Activated naive CD8-positive, alpha-beta T cell (primary cell): ENCODE data around the gene FAM240A.
"Not testable (repeated sequence)": the region's sequence is repeated elsewhere in the genome, so short reads cannot be mapped to it uniquely, and the experiment has no call there.

Experiments used
- H3K27ac Mint-ChIP-seq: one replicate; pipeline ENCODE4 v1.8.0; 2021; ENCODE audit warnings: mixed read lengths
- H3K27me3 Mint-ChIP-seq: one replicate; pipeline ENCODE4 v1.8.0; 2021; ENCODE audit warnings: mixed read lengths
- H3K36me3 Mint-ChIP-seq: one replicate; pipeline ENCODE4 v1.8.0; 2021; ENCODE audit warnings: mixed read lengths
- H3K4me1 Mint-ChIP-seq: one replicate; pipeline ENCODE4 v1.8.0; 2021; ENCODE audit warnings: low read depth, mixed read lengths
- H3K4me3 Mint-ChIP-seq: one replicate; pipeline ENCODE4 v1.8.0; 2021; ENCODE audit warnings: mild to moderate bottlenecking, mixed read lengths
- H3K9me3 Mint-ChIP-seq: one replicate; pipeline ENCODE4 v1.8.0; 2021; ENCODE audit warnings: low read depth, mixed read lengths

The FAM240A gene

DNA sequence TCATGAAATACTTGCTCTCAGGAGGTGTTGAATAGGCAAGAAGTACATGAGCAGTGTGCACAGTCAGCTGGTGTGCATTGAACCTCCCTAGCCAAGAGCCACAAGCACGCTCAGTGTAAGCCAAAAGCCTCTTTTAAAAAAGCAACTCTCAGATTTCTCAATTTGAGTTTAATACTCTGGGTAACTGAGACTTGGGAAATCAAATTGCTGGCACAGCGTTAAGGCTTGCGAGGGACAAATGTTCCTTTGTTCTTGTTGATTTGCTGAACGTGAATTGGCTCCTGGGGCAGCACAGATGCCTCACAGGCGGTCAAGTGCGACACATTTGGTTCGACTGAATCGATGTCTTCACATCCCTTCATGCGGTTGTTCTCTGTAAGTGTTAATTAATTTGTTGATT, at the start of gene FAM240A:
TSS of gene FAM240A (plus strand) at position 202 of the 400 bp plus-strand sequence. CDS start at position 361, 159 bp downstream.
- Mint-ChIP-seq H3K9me3 (no peaks in the 10 kb centered on the region), H3K27me3 (peaks cover 5% of the 10 kb centered on the region), H3K4me3 (no peak within 1 kb of the TSS), H3K27ac (no peak within 1 kb of the TSS), H3K4me1 (no peaks in the 10 kb centered on the region), H3K36me3 (no peaks in the 10 kb centered on the region)

DNA sequence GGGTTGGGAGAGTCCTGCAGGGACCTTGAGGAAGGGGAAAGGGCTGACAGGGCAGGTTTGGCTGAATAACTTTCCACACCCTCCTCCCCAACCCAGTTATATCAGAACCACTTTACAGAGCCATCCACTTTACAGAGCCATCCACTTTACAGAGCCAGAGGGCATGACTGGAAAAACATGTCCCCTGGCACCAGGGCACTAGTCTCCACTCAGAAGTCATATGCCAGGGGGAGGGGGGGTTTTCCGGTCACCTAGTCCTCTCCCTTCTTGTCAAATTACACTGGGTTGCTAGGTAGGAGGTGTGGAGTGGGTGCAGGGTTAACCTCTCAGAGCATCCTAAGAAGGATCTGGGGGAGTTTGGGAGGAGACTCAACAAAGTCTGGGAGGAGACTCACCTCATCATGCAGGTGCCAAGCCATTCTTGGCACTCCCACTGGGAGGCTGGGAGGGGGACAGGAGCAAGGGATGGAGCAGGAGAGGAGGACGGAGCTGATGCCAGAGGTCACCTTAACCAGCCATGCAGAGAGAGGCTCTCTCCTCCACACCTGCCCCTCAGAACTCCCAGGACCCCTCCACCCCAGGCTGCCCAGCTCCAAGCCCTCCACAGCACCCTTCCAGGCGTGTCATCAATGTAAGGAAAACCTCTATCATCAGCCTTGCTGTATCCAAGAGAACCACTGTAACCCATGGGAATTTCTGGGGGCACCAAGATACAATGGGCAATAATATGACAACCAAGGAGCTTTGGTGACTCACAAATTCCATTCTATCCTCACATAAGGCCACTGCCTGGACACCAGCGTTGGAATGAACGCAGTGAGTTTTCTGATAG, 47.9 kb upstream of the FAM240A start:
- H3K4me1 Mint-ChIP-seq: peaks cover 11% of the 10 kb centered on the region
- no peak overlapping the region for H3K4me3 Mint-ChIP-seq
- no peak overlapping the region for H3K27ac Mint-ChIP-seq
- no peaks in the 10 kb centered on the region for H3K36me3 Mint-ChIP-seq
- no peaks in the 10 kb centered on the region for H3K9me3 Mint-ChIP-seq
- H3K27me3 Mint-ChIP-seq: peaks cover 10% of the 10 kb centered on the region

DNA sequence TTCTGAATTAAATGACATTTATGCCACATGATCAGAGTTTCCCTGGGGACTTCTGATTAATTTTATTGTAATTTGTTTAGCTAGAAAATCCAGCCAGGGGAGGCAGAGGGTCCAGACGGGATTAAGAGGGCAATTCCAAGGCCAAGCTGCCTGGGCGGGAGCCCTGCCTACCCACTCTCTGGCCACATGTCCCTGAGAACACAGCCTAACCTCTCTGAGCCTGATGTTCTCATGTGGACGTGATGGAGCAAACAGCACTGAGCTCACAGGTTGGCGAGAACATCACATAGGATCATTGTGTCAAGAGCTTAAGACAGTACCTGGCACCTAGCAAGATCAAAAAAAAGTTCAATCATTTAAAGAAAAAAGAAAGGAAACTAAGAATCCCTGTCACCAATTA, 47.2 kb upstream of the FAM240A start:
- peaks cover 11% of the 10 kb centered on the region for H3K4me1 Mint-ChIP-seq
- peak overlapping the region; percentile 82 for H3K4me3 Mint-ChIP-seq
- H3K36me3 Mint-ChIP-seq: no peaks in the 10 kb centered on the region
- H3K27me3 Mint-ChIP-seq: peaks cover 10% of the 10 kb centered on the region
- H3K27ac Mint-ChIP-seq: no peak overlapping the region
- no peaks in the 10 kb centered on the region for H3K9me3 Mint-ChIP-seq

DNA sequence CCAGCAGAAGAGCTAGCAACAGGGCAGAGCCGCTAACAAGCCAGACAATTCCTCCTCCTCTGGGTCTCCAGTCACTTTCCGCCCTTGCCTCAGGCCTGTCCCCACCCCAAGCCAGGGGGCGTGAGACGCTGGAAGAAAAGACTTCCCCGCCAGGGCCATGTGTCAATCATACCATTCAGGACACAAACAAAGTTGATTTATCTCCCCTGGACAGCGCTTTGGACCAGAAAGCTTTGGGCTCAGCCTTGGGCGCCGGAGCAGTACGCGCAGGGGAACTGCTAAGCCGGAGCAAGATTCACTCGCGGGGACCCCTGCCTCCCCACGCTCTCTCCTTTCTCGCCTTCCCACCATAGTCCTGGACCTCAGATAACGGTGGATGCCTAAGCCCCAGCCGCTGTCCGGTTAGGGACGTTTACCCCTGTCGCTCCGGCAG, 46.7 kb upstream of the FAM240A start:
- no peak overlapping the region for H3K27ac Mint-ChIP-seq
- peaks cover 4% of the 10 kb centered on the region for H3K9me3 Mint-ChIP-seq
- peaks cover 11% of the 10 kb centered on the region for H3K4me1 Mint-ChIP-seq
- H3K36me3 Mint-ChIP-seq: no peaks in the 10 kb centered on the region
- H3K27me3 Mint-ChIP-seq: peaks cover 11% of the 10 kb centered on the region
- peak overlapping the region; percentile 82 for H3K4me3 Mint-ChIP-seq

DNA sequence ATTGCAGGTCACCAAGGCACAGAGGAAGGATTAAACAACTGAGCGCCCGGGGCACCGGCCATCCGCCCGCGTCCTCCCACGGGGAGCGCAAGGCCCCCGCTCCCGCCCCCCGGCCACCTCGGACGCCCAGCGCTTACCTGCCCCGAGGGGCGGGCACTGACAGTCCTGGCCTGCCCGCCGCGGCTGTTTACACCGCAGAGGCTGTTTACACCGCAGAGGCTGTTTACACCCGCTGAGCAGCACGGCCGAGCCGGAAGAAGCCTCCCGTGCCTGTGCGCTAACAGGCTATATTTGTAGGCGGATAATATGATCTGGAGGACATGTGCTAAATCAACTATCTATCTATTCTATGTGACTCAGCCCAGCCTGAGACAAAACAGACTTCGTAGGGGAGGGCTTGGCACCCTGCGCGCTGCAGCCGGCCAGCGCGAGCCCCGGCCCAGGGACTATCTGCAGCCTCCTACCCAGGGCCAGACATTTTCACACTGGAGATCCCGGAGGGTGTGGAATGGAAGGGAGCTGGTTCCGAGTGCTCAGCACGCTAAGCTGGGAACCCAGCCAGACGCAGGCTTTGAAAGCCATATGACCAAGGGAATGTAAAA, 46.2 kb upstream of the FAM240A start, which contains the start of gene LRRC2:
TSS of gene LRRC2 (minus strand) at position 263 of the 602 bp plus-strand sequence. CDS start 14,711 bp downstream, outside the sequence.
- Mint-ChIP-seq H3K9me3 (peaks cover 4% of the 10 kb centered on the region), H3K27me3 (peaks cover 11% of the 10 kb centered on the region), H3K27ac (no peak within 1 kb of the TSS), H3K4me3 (peak within 1 kb of the TSS; percentile 82), H3K36me3 (no peaks in the 10 kb centered on the region), H3K4me1 (peaks cover 11% of the 10 kb centered on the region)

DNA sequence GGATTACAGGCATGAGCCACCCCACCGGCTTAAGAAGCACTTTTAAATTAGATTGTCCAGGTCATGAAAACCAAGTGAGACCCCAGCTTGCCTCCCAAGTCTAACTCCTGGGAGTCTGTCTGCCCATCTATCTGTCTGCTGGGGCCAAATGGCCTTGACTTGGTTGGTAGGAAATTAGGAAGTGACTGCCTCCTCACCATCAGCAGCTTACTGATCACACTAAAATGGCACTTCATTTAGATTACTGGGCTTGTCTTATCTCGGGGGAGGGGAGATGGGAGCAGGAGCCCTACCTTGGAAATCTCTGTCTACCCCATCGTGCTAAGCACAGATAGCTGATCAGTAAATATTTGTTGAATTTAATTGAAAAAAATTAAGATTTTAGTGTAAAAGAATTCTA, 40.6 kb upstream of the FAM240A start:
- Mint-ChIP-seq H3K27ac (no peak overlapping the region), H3K36me3 (no peaks in the 10 kb centered on the region), H3K4me3 (no peak overlapping the region), H3K27me3 (peaks cover 1% of the 10 kb centered on the region), H3K4me1 (no peaks in the 10 kb centered on the region), H3K9me3 (peaks cover 4% of the 10 kb centered on the region)

DNA sequence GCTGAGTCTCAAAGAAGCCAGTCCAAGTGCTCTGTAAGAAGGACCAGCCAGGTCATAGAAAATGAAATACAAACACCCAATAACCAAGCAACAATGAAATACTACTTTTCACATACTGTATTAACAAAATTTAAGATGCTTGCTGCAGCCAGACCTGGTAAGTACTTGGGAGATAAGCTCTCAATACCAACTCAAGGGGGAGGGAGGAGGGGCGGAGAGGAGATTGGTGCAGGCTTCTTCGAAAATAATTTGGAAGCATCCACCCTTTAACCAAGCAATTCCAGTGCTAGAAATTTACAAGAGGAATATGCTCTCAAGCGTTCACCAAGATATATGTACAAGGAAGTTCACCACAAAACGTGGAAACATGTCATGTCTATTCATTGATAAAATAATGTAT, 38.6 kb upstream of the FAM240A start:
- Mint-ChIP-seq H3K4me1 (peaks cover 1% of the 10 kb centered on the region), H3K27ac (no peak overlapping the region), H3K9me3 (peaks cover 4% of the 10 kb centered on the region), H3K27me3 (peaks cover 1% of the 10 kb centered on the region), H3K4me3 (no peak overlapping the region), H3K36me3 (no peaks in the 10 kb centered on the region)

DNA sequence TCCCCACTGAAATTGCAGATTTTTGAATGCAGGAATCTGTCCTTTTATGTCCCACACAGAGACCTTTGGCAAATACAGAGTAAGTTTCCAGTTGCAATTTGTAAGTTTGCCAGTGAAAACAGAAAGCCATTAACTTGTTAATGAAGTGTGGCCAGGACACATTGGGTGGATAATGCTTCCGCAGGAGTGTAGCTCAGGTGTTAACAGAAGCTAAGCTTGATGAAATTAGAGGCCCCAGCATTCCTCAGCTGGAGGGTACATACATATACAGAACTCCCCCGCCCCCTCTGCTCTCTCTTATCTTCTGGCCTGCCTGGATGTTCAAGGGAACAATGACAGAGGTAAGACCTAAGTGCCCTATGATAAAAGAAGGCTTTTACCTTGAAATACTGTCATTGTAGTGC, 38.1 kb upstream of the FAM240A start:
- Mint-ChIP-seq H3K36me3 (no peaks in the 10 kb centered on the region), H3K9me3 (peaks cover 4% of the 10 kb centered on the region), H3K4me1 (peaks cover 6% of the 10 kb centered on the region), H3K27ac (no peak overlapping the region), H3K27me3 (peaks cover 1% of the 10 kb centered on the region), H3K4me3 (no peak overlapping the region)

DNA sequence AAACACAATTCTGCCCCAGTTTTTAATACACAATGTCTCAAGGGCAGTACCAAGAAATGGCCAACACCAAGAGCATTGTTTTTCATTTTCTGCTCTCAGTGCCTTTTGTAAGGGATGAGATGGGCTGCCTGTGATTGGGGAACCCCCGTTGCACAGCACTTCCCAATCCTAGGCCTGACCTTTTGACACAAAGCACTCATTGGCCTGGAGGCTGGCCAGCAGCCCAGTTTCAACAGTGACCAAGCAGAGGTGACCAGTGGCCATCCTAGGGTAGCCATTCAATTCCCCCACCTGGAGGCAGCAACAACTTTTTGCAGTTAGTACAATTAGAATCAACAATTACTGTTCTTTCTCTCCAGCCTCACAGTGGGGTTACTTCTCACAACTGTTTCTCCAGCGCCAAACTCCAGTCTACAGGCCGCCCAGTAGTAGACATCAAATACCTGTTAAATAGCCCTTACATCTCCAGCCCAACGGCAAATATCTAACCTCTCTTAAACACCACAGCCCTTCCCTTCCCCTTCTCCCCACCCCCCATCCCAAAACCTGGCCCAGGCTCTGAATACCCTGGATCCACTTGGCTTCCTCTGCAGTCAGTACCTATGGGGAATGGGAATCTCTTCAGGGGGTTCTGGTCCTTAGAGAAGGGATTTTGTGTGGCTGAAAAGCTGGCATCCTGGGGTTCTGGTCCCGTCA, 37.3 kb upstream of the FAM240A start:
- H3K4me1 Mint-ChIP-seq: peaks cover 7% of the 10 kb centered on the region
- H3K9me3 Mint-ChIP-seq: peaks cover 4% of the 10 kb centered on the region
- peaks cover 1% of the 10 kb centered on the region for H3K27me3 Mint-ChIP-seq
- H3K27ac Mint-ChIP-seq: no peak overlapping the region
- no peak overlapping the region for H3K4me3 Mint-ChIP-seq
- H3K36me3 Mint-ChIP-seq: no peaks in the 10 kb centered on the region

DNA sequence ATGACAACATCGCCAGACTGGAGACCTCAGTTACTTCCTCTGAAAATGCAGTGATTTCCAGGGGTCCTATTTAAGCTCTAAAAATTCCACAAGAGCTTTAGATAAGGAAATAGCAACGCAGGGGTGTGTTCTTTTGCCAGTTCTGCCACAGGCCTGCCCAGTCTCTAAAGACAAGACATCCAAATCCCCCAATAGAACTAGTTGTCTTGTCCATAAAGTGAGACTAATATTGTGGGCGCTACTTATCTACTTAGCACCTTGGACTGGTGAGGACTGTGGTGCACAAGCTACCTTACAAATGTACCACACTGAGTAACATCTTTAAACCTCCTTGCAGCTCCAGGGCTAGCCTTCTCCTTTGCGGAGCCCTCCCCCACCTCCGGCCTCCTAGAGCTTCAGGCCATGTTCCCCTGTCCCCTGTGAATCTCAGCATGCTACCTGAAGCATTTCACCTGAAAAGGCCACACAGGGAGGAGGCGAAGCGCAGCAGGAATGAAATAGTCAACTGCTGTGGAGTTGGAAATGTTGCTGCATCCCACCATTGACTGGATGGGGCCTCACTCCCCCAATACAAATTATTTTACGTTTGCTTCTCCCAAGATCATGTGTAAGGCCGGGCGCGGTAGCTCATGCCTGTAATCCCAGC, 36.6 kb upstream of the FAM240A start:
- Mint-ChIP-seq H3K27me3 (no peaks in the 10 kb centered on the region), H3K36me3 (no peaks in the 10 kb centered on the region), H3K27ac (no peak overlapping the region), H3K4me3 (no peak overlapping the region), H3K4me1 (peaks cover 7% of the 10 kb centered on the region), H3K9me3 (no peaks in the 10 kb centered on the region)

DNA sequence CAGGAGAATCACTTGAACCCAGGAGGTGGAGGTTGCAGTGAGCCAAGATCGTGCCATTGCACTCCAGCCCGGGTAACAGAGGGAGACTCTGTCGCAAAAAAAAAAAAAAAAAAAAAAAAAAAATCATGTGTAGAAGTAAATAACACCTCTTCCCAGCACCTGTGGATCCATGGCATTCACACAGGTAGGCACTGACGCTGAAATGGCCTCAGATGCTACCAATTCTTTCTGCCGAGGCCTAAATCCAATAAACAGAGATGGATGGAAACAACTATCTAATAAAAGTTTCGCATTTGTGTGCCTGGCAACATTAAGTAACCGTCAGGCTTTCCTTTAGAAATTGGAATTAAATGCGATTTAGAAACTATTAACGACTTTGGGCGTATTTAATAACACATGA, 35.9 kb upstream of the FAM240A start:
- H3K27me3 Mint-ChIP-seq: no peaks in the 10 kb centered on the region
- no peaks in the 10 kb centered on the region for H3K9me3 Mint-ChIP-seq
- H3K36me3 Mint-ChIP-seq: no peaks in the 10 kb centered on the region
- H3K4me3 Mint-ChIP-seq: no peak overlapping the region
- no peak overlapping the region for H3K27ac Mint-ChIP-seq
- peaks cover 7% of the 10 kb centered on the region for H3K4me1 Mint-ChIP-seq

DNA sequence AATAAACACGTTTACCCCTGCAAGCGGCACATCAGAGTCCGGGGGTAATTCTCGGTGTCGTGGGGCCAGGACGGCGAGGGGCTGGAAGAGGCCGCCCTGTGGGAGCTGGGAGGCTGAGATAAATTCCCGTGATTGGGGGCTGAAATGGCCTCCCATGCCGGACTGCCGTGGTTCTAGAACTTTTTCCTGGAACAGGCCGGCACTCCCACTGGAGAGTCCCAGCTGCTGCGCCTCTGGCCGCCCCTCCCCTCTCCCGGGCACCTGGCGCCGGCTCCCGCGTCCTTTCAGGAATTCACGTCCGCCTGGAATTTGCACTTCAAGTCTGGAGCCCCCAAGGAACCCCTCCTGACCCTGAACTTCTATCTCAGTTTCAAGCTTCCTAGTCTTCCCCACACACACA, 35.4 kb upstream of the FAM240A start:
- H3K27ac Mint-ChIP-seq: no peak overlapping the region
- no peaks in the 10 kb centered on the region for H3K9me3 Mint-ChIP-seq
- no peak overlapping the region for H3K4me3 Mint-ChIP-seq
- no peaks in the 10 kb centered on the region for H3K27me3 Mint-ChIP-seq
- H3K36me3 Mint-ChIP-seq: no peaks in the 10 kb centered on the region
- H3K4me1 Mint-ChIP-seq: peaks cover 7% of the 10 kb centered on the region

DNA sequence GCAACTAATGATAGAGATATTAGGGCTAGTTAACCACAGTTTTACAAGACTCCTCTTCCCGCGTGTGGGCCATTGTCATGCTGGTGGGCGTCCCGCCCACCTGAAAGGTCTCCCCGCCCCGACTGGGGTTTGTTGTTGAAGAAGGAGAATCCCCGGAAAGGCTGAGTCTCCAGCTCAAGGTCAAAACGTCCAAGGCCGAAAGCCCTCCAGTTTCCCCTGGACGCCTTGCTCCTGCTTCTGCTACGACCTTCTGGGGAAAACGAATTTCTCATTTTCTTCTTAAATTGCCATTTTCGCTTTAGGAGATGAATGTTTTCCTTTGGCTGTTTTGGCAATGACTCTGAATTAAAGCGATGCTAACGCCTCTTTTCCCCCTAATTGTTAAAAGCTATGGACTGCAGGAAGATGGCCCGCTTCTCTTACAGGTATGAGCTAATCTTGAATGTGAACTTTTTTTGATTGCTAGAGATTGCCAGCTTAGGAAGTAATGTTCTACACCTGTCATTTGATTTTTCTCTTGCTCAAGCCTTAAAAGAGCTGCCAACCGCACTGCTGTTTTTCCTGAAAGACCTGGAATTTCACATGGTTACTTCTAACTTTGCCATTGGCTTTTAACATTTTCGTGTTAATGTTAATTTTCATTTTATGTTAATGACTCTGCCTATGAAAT, 34.6 kb upstream of the FAM240A start:
- H3K36me3 Mint-ChIP-seq, H3K9me3 Mint-ChIP-seq, H3K4me3 Mint-ChIP-seq, H3K4me1 Mint-ChIP-seq, H3K27me3 Mint-ChIP-seq, H3K27ac Mint-ChIP-seq: not testable (repeated sequence)

DNA sequence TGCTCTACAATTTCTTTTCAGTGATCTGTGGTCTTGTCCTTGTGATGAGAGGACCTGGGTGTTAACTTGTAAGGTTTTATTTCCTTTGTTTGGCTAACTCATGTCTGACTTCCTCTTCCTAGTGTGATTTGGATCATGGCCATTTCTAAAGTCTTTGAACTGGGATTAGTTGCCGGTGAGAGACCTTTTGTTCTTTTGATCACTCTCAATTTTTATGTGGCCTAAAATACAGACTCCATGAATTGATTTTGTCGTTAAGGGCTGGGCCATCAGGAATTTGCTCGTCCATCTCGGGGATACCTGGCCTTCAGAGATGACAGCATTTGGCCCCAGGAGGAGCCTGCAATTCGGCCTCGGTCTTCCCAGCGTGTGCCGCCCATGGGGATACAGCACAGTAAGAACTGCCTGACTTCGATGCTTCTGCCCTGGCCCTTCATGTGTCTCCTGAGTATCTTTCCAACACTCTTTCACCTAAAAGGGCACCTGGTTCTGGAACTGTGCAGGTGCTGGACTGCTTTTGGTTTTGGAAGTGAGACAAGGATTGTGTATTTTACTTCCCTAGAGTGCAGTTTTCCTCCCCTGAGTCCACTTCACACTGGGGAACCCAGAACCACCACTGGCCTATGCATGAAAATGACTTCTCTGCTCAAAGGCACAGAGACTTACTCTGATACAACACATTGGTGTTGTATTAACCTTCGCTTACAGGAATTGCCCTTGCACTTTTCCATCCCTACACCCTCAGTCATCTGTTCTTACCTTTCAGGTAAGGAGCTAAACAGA, 33.2 kb upstream of the FAM240A start:
- Mint-ChIP-seq H3K4me3 (no peak overlapping the region), H3K27ac (no peak overlapping the region), H3K36me3 (no peaks in the 10 kb centered on the region), H3K4me1 (peaks cover 7% of the 10 kb centered on the region), H3K9me3 (no peaks in the 10 kb centered on the region), H3K27me3 (no peaks in the 10 kb centered on the region)
